Suprapubic skin (tissue), 3 donors: ENCODE data around the gene CLSTN3.
"Not testable (repeated sequence)": the region's sequence is repeated elsewhere in the genome, so short reads cannot be mapped to it uniquely, and the experiment has no call there.

Experiments
- CTCF ChIP-seq, 2 donors: fragments of 200-600 bp in 1 of 2; fragments of 450-650 bp in 1 of 2; sonication (generic) in 1 of 2; IDR thresholded peaks; one replicate each; pipeline ENCODE4 v1.5.1; 2016 to 2019; ENCODE audit warnings: antibody characterized with exemption in 2 of 2, mild to moderate bottlenecking in 1 of 2, moderate library complexity in 1 of 2
- EP300 ChIP-seq: sonication (generic); formaldehyde crosslinking; IDR thresholded peaks from one replicate; pipeline ENCODE4 v1.6.1; 2017; ENCODE audit warnings: antibody characterized with exemption
- POLR2A ChIP-seq, 2 donors: fragments of 450-650 bp; IDR thresholded peaks; one replicate each; pipeline ENCODE4 v1.6.1; 2017; ENCODE audit warnings: antibody characterized with exemption in 2 of 2, mild to moderate bottlenecking in 2 of 2, moderate library complexity in 2 of 2

GRCh38 chr12:7107181-7107580 lies 23.0 kb upstream of the CLSTN3 start:
- not testable (repeated sequence) for TF ChIP-seq EP300; CTCF (IDR thresholded peaks at IDR 0.05); POLR2A (IDR thresholded peaks at IDR 0.05)
